ENCODE results near the gene DLG1. TPM values are rescaled to one million over a fixed set of nuclear protein-coding genes. Genes with fewer than 3 reads are reported as not detected.

Gene DLG1
- total and polyA plus RNA-seq, 7 donors: 16.1 to 57.6 (median 51.3) TPM

DNA sequence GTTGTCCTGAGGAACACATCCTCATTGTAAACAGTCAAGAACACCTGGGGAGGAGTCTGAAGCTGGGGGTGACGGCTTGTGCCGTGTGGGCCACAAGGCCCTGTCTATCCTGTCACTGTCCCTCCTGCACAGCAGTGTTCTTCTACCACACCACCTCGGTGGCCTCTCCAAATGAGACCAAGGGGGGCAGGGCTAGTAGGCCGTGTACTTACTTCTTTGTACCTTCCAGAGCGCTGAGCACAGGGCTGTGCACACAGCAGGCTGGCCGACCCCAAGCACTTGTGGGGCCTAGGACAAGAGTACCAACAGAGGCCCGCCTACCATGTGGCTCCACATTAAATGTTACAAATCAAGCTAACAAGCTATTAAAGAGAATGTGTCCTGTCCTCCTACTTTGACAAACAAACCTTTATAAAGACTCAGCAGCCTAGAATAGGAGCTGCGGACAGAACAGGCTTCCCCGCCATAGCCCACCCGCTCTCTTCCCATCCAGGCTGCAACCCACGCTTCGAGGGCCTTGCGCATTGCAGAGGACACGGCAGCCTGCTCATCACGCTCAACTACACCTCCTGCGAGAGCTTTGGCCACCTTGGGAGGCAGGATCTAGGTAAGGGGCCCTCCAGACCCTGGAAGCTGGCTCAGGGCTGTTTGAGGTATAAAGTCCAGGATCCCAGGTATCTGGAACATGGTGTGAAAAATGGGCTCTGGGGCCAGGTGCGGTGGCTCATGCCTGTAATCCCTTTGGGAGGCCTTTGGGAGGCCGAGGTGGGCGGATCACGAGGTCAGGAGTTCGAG is 299.2 kb downstream of the DLG1 start:
- no peak for ATAC-seq

GRCh38 chr3:196997311-196997710 is 301.1 kb downstream of the DLG1 start:
- peak in 1 of 2 donors; percentile 36 for DNase-seq
- 93 to 96% (median 94%) methylated on average over 15 of the region's 15 CpGs for WGBS, 3 donors
- no peaks in the 10 kb centered on the region for H3K36me3 ChIP-seq (ENCODE audit: insufficient read depth in 1 of 2, low read depth in 1 of 2)
- ATAC-seq: no peak
- no peak for TF ChIP-seq CTCF (IDR thresholded peaks at IDR 0.05)
- no peak overlapping the region for H3K4me3 ChIP-seq
- intact Hi-C loops (cut with DNase I): no loop called here
- no peaks in the 10 kb centered on the region for H3K27me3 ChIP-seq (ENCODE audit: insufficient read depth in 3 of 3, low read length in 2 of 3)
- peaks cover 11% of the 10 kb centered on the region for H3K4me1 ChIP-seq
- H3K27ac ChIP-seq: peak overlapping the region; percentile 85
- no peaks in the 10 kb centered on the region for H3K9me3 ChIP-seq

More for the DNA sequence above, 299.2 kb downstream of the DLG1 start:
- Histone ChIP-seq H3K9me3 (no peaks in the 10 kb centered on the region), H3K4me3 (no peak overlapping the region), H3K27me3 (ENCODE audit: insufficient read depth in 3 of 3, low read length in 2 of 3) (no peaks in the 10 kb centered on the region), H3K4me1 (peaks cover 11% of the 10 kb centered on the region), H3K27ac (no peak overlapping the region), H3K36me3 (ENCODE audit: insufficient read depth in 1 of 2, low read depth in 1 of 2) (no peaks in the 10 kb centered on the region)
- intact Hi-C loops (cut with DNase I): no loop called here
- 86 to 91% (median 87%) methylated on average over 21 of the region's 21 CpGs for WGBS, 3 donors
- DNase-seq: peak in 1 of 2 donors; percentile 36
- no peak for TF ChIP-seq CTCF (IDR thresholded peaks at IDR 0.05)

- WGBS, 3 donors: 17 to 50% (median 35%) methylated on average over 17 of the region's 17 CpGs
- peak overlapping the region; percentile 85 for H3K27ac ChIP-seq
- H3K4me3 ChIP-seq: peak overlapping the region; percentile 18
Measured at GRCh38 chr3:196996454-196997265, 301.8 kb downstream of the DLG1 start.

More at GRCh38 chr3:196996454-196997265, 301.8 kb downstream of the DLG1 start:
- no peak for TF ChIP-seq CTCF (IDR thresholded peaks at IDR 0.05)
- H3K27me3 ChIP-seq (ENCODE audit: insufficient read depth in 3 of 3, low read length in 2 of 3): no peaks in the 10 kb centered on the region
- intact Hi-C loops (cut with DNase I): no loop called here
- peak; percentile 59 to 77 (median 72) for ATAC-seq
- peak in 1 of 2 donors; percentile 58 for DNase-seq
- peaks cover 11% of the 10 kb centered on the region for H3K4me1 ChIP-seq
- H3K9me3 ChIP-seq: no peaks in the 10 kb centered on the region
- no peaks in the 10 kb centered on the region for H3K36me3 ChIP-seq (ENCODE audit: insufficient read depth in 1 of 2, low read depth in 1 of 2)

Measured in psoas muscle (tissue), 8 donors.